ENCODE data around the gene MARCHF10.

MARCHF10 gene

DNA sequence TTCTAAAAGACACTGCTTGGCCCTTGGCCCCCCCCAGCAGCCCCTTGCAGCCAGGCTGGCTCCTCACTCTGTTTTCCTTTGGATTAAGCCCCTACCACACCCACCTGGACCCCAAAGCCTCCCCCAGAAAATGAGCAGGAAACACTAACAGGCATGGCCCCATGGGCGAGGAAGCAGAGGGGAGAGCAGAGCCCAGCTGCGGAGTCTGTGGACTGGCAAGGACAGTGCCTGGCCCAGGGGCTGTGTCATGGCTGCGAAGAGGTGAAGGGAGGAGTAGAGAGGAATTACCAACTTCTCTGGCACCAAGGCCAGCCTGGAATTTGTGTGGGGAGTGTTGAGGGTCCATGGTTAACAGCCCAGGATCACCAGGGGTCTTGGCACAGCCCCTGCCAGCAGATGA lies 133.3 kb downstream of the MARCHF10 start:
- no peak overlapping the region for H2AFZ ChIP-seq (ENCODE audit: low read depth, low read length)
- no peak for TF ChIP-seq EZH2phosphoT487 (IDR thresholded peaks at IDR 0.05; ENCODE audit: low read depth)
- TF ChIP-seq, protein P1, sequence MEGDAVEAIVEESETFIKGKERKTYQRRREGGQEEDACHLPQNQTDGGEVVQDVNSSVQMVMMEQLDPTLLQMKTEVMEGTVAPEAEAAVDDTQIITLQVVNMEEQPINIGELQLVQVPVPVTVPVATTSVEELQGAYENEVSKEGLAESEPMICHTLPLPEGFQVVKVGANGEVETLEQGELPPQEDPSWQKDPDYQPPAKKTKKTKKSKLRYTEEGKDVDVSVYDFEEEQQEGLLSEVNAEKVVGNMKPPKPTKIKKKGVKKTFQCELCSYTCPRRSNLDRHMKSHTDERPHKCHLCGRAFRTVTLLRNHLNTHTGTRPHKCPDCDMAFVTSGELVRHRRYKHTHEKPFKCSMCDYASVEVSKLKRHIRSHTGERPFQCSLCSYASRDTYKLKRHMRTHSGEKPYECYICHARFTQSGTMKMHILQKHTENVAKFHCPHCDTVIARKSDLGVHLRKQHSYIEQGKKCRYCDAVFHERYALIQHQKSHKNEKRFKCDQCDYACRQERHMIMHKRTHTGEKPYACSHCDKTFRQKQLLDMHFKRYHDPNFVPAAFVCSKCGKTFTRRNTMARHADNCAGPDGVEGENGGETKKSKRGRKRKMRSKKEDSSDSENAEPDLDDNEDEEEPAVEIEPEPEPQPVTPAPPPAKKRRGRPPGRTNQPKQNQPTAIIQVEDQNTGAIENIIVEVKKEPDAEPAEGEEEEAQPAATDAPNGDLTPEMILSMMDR (IDR thresholded peaks at IDR 0.05; ENCODE audit: low read depth, low read length) = no peak
- no peaks in the 10 kb centered on the region for H4K20me1 ChIP-seq (ENCODE audit: insufficient read depth, low read length)
- H3K4me3 ChIP-seq (ENCODE audit: low read length) = no peak overlapping the region
- no peaks in the 10 kb centered on the region for H3K27me3 ChIP-seq (ENCODE audit: low read depth, low read length)
- H3K36me3 ChIP-seq (replicated peaks; ENCODE audit: low read depth, low read length) = no peaks in the 10 kb centered on the region
- H3K79me2 ChIP-seq (ENCODE audit: low read length) = no peaks in the 10 kb centered on the region
- no peak overlapping the region for H3K27ac ChIP-seq (ENCODE audit: low read length)
- H3K4me1 ChIP-seq (ENCODE audit: low read length) = peaks cover 4% of the 10 kb centered on the region
- H3K9ac ChIP-seq (ENCODE audit: low read length) = no peak overlapping the region
- H3K4me2 ChIP-seq (ENCODE audit: low read length) = no peak overlapping the region
- H3K9me3 ChIP-seq (ENCODE audit: insufficient read depth, low read length) = no peaks in the 10 kb centered on the region

DNA sequence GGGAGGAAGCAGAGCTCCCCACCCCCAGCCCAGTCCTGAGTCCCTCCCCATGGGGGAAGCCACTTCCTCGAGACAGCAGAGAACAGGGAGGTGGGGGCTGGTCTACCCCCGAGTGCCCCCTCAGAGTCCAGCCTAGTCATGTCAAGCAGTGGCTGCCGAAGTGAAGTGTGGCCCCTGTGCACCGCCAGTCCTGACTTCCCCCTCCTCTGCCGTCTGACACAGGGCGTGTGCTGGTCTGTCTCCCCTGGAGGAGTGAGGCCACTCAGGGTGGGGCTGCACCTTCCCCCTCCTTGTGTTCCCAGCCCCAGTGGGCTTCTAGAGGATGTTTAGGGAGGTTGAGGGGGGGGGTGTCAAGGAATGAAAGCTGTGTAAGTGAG lies 133.8 kb downstream of the MARCHF10 start:
- Histone ChIP-seq H3K36me3 (replicated peaks; ENCODE audit: low read depth, low read length) (no peaks in the 10 kb centered on the region), H3K4me1 (ENCODE audit: low read length) (peaks cover 4% of the 10 kb centered on the region), H3K9ac (ENCODE audit: low read length) (no peak overlapping the region), H3K27me3 (ENCODE audit: low read depth, low read length) (no peaks in the 10 kb centered on the region), H4K20me1 (ENCODE audit: insufficient read depth, low read length) (no peaks in the 10 kb centered on the region), H3K4me2 (ENCODE audit: low read length) (no peak overlapping the region), H2AFZ (ENCODE audit: low read depth, low read length) (no peak overlapping the region), H3K4me3 (ENCODE audit: low read length) (no peak overlapping the region), H3K79me2 (ENCODE audit: low read length) (no peaks in the 10 kb centered on the region), H3K9me3 (ENCODE audit: insufficient read depth, low read length) (no peaks in the 10 kb centered on the region), H3K27ac (ENCODE audit: low read length) (no peak overlapping the region)
- TF ChIP-seq, protein P1 (IDR thresholded peaks at IDR 0.05; ENCODE audit: low read depth, low read length) = no peak
- TF ChIP-seq EZH2phosphoT487 (IDR thresholded peaks at IDR 0.05; ENCODE audit: low read depth) = no peak

DNA sequence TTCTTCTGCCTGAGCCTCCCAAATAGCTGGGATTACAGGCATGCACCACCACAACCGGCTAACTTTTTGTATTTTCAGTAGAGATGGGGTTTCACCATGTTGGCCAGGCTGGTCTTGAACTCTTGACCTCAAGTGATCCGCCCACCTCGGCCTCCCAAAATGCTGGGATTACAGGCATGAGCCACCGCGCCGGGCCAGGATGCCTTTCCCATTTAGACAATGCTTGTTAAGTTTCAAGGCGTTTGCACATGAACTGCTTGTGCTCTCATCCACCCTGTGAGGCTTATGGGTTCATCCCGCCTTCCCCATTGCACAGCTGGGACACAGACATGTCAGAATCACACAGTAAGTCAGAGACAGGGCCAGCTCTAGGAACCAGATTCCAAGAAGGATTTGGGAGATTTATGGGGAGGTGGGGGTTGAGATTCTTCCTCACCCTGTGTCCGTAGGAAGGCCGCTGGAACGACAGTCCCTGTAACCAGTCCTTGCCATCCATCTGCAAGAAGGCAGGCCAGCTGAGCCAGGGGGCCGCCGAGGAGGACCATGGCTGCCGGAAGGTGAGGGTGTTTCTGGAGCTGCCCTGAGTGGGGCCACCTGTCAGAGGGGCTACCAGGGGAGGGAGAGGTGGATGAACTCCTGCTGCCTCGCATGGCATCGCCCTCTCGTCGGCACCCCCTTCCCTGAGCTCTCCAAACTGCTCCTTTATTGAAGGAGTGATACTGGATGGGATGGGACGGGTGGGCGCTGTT lies 134.3 kb downstream of the MARCHF10 start:
- H3K27ac ChIP-seq (ENCODE audit: low read length) = no peak overlapping the region
- H4K20me1 ChIP-seq (ENCODE audit: insufficient read depth, low read length) = no peaks in the 10 kb centered on the region
- no peaks in the 10 kb centered on the region for H3K9me3 ChIP-seq (ENCODE audit: insufficient read depth, low read length)
- no peak for TF ChIP-seq EZH2phosphoT487 (IDR thresholded peaks at IDR 0.05; ENCODE audit: low read depth)
- TF ChIP-seq, protein P1 (IDR thresholded peaks at IDR 0.05; ENCODE audit: low read depth, low read length) = no peak
- H3K79me2 ChIP-seq (ENCODE audit: low read length) = no peaks in the 10 kb centered on the region
- no peak overlapping the region for H3K4me2 ChIP-seq (ENCODE audit: low read length)
- peaks cover 4% of the 10 kb centered on the region for H3K4me1 ChIP-seq (ENCODE audit: low read length)
- H3K4me3 ChIP-seq (ENCODE audit: low read length) = no peak overlapping the region
- no peak overlapping the region for H2AFZ ChIP-seq (ENCODE audit: low read depth, low read length)
- no peaks in the 10 kb centered on the region for H3K36me3 ChIP-seq (replicated peaks; ENCODE audit: low read depth, low read length)
- H3K27me3 ChIP-seq (ENCODE audit: low read depth, low read length) = no peaks in the 10 kb centered on the region
- H3K9ac ChIP-seq (ENCODE audit: low read length) = no peak overlapping the region

DNA sequence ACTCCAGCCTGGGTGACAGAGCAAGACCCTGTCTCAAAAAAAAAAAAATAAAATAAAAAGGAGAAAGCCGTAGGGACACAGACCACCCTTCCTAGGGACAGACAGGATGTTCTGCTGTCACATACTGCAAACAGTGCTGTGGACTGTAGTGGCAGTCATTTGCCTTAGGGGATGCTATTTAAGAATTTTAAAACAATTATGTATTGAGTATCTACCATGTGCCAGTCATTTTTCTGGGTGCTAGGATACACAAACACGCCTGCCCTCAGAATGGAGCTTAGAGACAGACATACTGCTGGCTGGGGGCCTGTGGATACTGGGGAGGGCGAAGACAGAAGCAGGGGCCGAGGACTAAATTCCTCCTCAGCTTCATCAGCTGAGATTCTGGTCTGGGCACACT lies 135.2 kb downstream of the MARCHF10 start:
- Histone ChIP-seq H3K27me3 (ENCODE audit: low read depth, low read length) (no peaks in the 10 kb centered on the region), H3K9ac (ENCODE audit: low read length) (no peak overlapping the region), H3K4me2 (ENCODE audit: low read length) (no peak overlapping the region), H2AFZ (ENCODE audit: low read depth, low read length) (no peak overlapping the region), H3K4me3 (ENCODE audit: low read length) (no peak overlapping the region), H3K79me2 (ENCODE audit: low read length) (no peaks in the 10 kb centered on the region), H4K20me1 (ENCODE audit: insufficient read depth, low read length) (no peaks in the 10 kb centered on the region), H3K36me3 (replicated peaks; ENCODE audit: low read depth, low read length) (no peaks in the 10 kb centered on the region), H3K4me1 (ENCODE audit: low read length) (peaks cover 4% of the 10 kb centered on the region), H3K27ac (ENCODE audit: low read length) (no peak overlapping the region), H3K9me3 (ENCODE audit: insufficient read depth, low read length) (no peaks in the 10 kb centered on the region)
- TF ChIP-seq, protein P1 (IDR thresholded peaks at IDR 0.05; ENCODE audit: low read depth, low read length) = no peak
- TF ChIP-seq EZH2phosphoT487 (IDR thresholded peaks at IDR 0.05; ENCODE audit: low read depth) = no peak

All from OCI-LY3 (cell line).